ENCODE results near the gene HACD3. TPM values are rescaled to one million over a fixed set of nuclear protein-coding genes. Genes with fewer than 3 reads are reported as not detected.

Gene HACD3
- total and polyA plus RNA-seq, 2 of the 4 experiments (the other 2 are of a cell fraction), result 60.9 to 131 TPM

DNA sequence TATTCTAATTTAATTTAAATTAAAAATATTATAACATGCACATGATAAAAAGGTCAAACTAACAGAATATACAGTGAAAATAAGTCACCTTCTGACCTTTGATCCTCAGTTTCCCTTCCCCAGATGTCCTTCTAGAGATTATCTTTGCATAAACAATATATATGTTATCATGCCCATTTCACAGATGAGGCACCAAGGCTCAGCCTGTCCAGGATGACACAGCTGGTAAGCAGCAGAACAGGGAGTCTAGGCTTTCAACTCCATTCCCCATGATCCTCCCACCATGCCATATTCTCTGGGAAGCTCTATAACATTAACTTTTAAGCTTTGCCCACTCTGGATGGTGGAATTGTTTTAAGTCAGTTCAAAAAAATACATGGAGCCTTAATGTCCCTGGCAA is 92.8 kb downstream of the HACD3 start:
- no peak for TF ChIP-seq BHLHE40 (IDR thresholded peaks at IDR 0.05; ENCODE audit: low read depth, low read length)
- TF ChIP-seq MXI1 (IDR thresholded peaks at IDR 0.05; ENCODE audit: borderline replicate concordance, low read depth, low read length), result no peak
- TF ChIP-seq NFE2L2 (IDR thresholded peaks at IDR 0.05; ENCODE audit: low read depth, low read length), result no peak
- TF ChIP-seq MAFK (IDR thresholded peaks at IDR 0.05; ENCODE audit: low read depth, low read length), result no peak
- TF ChIP-seq CHD1 (IDR thresholded peaks at IDR 0.05; ENCODE audit: low read depth, low read length), result no peak
- no peak for TF ChIP-seq CEBPB (IDR thresholded peaks at IDR 0.05; ENCODE audit: low read depth, low read length)
- no peak for TF ChIP-seq RCOR1 (IDR thresholded peaks at IDR 0.05; ENCODE audit: insufficient replicate concordance, low read length)
- TF ChIP-seq MAZ (IDR thresholded peaks at IDR 0.05; ENCODE audit: borderline replicate concordance, low read depth, low read length), result no peak
- TF ChIP-seq RAD21 (IDR thresholded peaks at IDR 0.05; ENCODE audit: low read length), result no peak
- TF ChIP-seq, protein P1, sequence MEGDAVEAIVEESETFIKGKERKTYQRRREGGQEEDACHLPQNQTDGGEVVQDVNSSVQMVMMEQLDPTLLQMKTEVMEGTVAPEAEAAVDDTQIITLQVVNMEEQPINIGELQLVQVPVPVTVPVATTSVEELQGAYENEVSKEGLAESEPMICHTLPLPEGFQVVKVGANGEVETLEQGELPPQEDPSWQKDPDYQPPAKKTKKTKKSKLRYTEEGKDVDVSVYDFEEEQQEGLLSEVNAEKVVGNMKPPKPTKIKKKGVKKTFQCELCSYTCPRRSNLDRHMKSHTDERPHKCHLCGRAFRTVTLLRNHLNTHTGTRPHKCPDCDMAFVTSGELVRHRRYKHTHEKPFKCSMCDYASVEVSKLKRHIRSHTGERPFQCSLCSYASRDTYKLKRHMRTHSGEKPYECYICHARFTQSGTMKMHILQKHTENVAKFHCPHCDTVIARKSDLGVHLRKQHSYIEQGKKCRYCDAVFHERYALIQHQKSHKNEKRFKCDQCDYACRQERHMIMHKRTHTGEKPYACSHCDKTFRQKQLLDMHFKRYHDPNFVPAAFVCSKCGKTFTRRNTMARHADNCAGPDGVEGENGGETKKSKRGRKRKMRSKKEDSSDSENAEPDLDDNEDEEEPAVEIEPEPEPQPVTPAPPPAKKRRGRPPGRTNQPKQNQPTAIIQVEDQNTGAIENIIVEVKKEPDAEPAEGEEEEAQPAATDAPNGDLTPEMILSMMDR (conservative IDR thresholded peaks at IDR 0.05; ENCODE audit: low read depth, low read length), result no peak
- TF ChIP-seq, protein P2, sequence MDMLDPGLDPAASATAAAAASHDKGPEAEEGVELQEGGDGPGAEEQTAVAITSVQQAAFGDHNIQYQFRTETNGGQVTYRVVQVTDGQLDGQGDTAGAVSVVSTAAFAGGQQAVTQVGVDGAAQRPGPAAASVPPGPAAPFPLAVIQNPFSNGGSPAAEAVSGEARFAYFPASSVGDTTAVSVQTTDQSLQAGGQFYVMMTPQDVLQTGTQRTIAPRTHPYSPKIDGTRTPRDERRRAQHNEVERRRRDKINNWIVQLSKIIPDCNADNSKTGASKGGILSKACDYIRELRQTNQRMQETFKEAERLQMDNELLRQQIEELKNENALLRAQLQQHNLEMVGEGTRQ (IDR thresholded peaks at IDR 0.05; ENCODE audit: low read depth, low read length), result no peak
- TF ChIP-seq, protein P3, sequence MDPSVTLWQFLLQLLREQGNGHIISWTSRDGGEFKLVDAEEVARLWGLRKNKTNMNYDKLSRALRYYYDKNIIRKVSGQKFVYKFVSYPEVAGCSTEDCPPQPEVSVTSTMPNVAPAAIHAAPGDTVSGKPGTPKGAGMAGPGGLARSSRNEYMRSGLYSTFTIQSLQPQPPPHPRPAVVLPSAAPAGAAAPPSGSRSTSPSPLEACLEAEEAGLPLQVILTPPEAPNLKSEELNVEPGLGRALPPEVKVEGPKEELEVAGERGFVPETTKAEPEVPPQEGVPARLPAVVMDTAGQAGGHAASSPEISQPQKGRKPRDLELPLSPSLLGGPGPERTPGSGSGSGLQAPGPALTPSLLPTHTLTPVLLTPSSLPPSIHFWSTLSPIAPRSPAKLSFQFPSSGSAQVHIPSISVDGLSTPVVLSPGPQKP (IDR thresholded peaks at IDR 0.05; ENCODE audit: borderline replicate concordance, low read depth, low read length), result no peak
- no peak for TF ChIP-seq RFX5 (IDR thresholded peaks at IDR 0.05; ENCODE audit: low read depth, low read length)
- TF ChIP-seq POLR2A (IDR thresholded peaks at IDR 0.05; ENCODE audit: low read depth, low read length), result no peak
- TF ChIP-seq SMC3 (IDR thresholded peaks at IDR 0.05; ENCODE audit: low read depth, low read length), result no peak
- H2BK20ac ChIP-seq (ENCODE audit: low read depth, low read length), result no peak overlapping the region
- DNase-seq, result no peak
- CTCF ChIA-PET, result interaction anchor here (0.5 kb wide), 1 partner anchor 230 kb away, joined by 4 read pairs; no protein-coding TSS in a partner anchor
- no TSS peak for BruUV-seq (replicated peaks)
- no peak overlapping the region for H2AK5ac ChIP-seq (ENCODE audit: low read depth, low read length)
- ATAC-seq (ENCODE audit: low read depth), result no peak
- H3K23ac ChIP-seq (ENCODE audit: low read depth, low read length), result no peak overlapping the region
- H3K18ac ChIP-seq (ENCODE audit: low read depth, low read length), result no peak overlapping the region
- dilution Hi-C loops (cut with HindIII; ENCODE audit: low sequenced_read_pairs, unreplicated experiment) (no loop called here), in situ Hi-C loops (cut with MboI; ENCODE audit: low sequenced_read_pairs) (loop anchor here (25.0 kb wide), 1 partner anchor 664 kb away; the partner anchor contains the start of gene DIS3L), intact Hi-C loops (cut with micrococcal nuclease) (no loop called here)
- no peak overlapping the region for H2BK5ac ChIP-seq (ENCODE audit: low read depth, low read length, poor library complexity, severe bottlenecking)
- no peak overlapping the region for H4K8ac ChIP-seq (ENCODE audit: low read depth in 2 of 2, low read length in 2 of 2)
- no peaks in the 10 kb centered on the region for H3K9me3 ChIP-seq (ENCODE audit: control insufficient read depth, insufficient read depth, low read length)
- POLR2A ChIA-PET (ENCODE audit: unreplicated experiment), result no interaction called here
- H2BK120ac ChIP-seq (ENCODE audit: low read depth, low read length), result no peak overlapping the region
- H3K27ac ChIP-seq (ENCODE audit: insufficient read depth, low read length), result no peak overlapping the region
- H3K4ac ChIP-seq (ENCODE audit: low read depth, low read length), result no peak overlapping the region
- no peak overlapping the region for H2BK15ac ChIP-seq (ENCODE audit: low read depth, low read length)
- no peak overlapping the region for H2AK9ac ChIP-seq (replicated peaks; ENCODE audit: low read depth, low read length, poor library complexity)
- no peak overlapping the region for H3K4me2 ChIP-seq (ENCODE audit: low read depth, low read length)
- H3K9me1 ChIP-seq (ENCODE audit: insufficient read depth, low read length), result peaks cover 9% of the 10 kb centered on the region
- H3K27me3 ChIP-seq (ENCODE audit: control insufficient read depth, insufficient read depth, low read length), result no peaks in the 10 kb centered on the region
- H4K5ac ChIP-seq (ENCODE audit: low read depth, low read length), result no peak overlapping the region
- no peak overlapping the region for H3K14ac ChIP-seq (replicated peaks; ENCODE audit: low read depth, low read length)
- no peak overlapping the region for H2AFZ ChIP-seq (replicated peaks; ENCODE audit: low read length, poor library complexity)
- no peaks in the 10 kb centered on the region for H3K79me1 ChIP-seq (ENCODE audit: low read depth in 1 of 2, low read length in 2 of 2)
- no peaks in the 10 kb centered on the region; the same call in 1 of the 2 replicates for H3K36me3 ChIP-seq (ENCODE audit: control insufficient read depth, insufficient read depth, low read length)
- H3K56ac ChIP-seq (ENCODE audit: extremely low read depth, insufficient read depth, low read length), result no peak overlapping the region
- H3K4me1 ChIP-seq (ENCODE audit: control insufficient read depth, insufficient read depth, low read length), result no peaks in the 10 kb centered on the region
- no peak overlapping the region for H3K9ac ChIP-seq (ENCODE audit: low read depth, low read length)
- no peaks in the 10 kb centered on the region for H4K20me1 ChIP-seq (ENCODE audit: insufficient read depth, low read length)
- no peak overlapping the region for H4K91ac ChIP-seq (ENCODE audit: insufficient read depth, low read depth, low read length)
- H3K4me3 ChIP-seq (ENCODE audit: insufficient read depth, low read depth, low read length), result no peak overlapping the region

All from IMR-90 (cell line).